T-helper 2 cell treated with Interferon-gamma antibody and Interleukin-4, amounts not matched to agents 100 ng/mL and 5 ng/mL, for 36 hours (primary cell): ENCODE measurements around the gene NOL11. TPM values are rescaled to one million over a fixed set of nuclear protein-coding genes. Genes with fewer than 3 reads are reported as not detected.
"Not testable (repeated sequence)": the region's sequence is repeated elsewhere in the genome, so short reads cannot be mapped to it uniquely, and the experiment has no call there.

Experiments
- intact Hi-C: fragments of 100-400 bp; cut with micrococcal nuclease; formaldehyde crosslinking; loops from one replicate; pipeline ENCODE4 v1.15.1; 2023
- total RNA-seq: library from RNA; stranded (reverse); gene quantifications from 2 replicates; pipeline ENCODE4 v1.2.3, GENCODE V29; 2022

NOL11 gene
- total RNA-seq, 1 donor from 2014 or later = 71.2 TPM

DNA sequence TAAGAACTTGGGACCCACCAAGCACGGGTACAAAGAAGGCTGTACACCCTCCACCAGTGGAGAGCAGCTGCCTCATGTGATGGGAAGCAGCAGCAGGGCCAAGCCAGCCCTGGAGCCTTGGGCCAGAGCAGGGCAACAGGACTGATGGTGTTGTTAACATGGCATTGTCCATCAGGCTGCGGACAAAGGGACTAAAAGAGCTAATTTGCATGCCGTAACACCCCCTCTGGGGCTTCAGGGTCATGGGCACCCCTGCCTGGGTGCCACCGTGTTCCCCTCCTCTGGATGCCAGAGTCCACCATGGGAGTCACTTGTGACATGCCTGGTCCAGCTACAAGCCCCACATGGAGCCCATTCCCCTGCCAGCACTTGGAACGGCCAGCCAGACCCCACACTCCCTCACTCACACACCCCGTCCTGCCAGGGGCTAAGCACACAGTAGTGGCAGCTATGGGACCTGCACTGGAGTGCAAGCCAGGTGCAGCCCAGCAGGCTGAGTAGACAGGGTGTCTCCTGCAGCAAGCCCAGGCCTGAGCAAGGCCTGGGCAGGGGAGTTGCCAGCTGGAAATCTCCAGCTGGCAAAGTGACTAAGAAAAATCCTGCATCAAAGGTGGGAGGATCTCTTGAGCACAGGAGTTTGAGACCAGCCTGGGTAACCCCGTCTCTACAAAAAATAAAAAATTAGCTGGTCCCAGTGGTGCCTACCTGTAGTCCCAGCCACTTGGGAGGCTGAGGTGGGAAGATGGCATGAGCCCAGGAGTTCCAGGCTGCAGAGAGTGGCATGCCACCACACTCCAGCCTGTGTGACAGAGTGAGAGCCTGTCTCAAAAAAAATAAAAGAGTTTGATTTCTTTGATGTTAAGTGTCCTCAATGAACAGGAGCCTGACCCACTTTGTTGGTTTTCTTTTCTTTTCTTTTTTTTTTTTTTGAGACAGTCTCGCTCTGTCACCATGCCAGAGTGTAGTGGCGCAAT is 33.7 kb downstream of the NOL11 start:
- intact Hi-C loops = no loop called here

DNA sequence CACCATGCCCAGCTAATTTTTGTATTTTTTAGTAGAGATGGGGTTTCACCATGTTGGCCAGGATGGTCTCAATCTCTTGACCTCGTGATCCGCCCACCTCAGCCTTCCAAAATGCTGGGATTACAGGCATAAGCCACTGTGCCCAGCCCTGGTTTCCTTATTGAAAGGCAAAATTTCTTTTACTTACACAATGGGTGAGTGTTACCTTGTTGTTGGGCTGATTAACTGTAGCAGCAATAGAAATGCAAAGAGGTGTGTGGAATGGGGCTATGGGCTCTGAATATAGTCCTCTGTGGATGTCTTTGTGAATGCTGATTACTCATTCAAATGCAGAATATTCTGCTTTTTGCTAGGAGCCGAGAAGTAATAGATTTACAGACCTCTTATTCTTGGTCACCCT is 34.4 kb downstream of the NOL11 start:
- intact Hi-C loops = not testable (repeated sequence)

DNA sequence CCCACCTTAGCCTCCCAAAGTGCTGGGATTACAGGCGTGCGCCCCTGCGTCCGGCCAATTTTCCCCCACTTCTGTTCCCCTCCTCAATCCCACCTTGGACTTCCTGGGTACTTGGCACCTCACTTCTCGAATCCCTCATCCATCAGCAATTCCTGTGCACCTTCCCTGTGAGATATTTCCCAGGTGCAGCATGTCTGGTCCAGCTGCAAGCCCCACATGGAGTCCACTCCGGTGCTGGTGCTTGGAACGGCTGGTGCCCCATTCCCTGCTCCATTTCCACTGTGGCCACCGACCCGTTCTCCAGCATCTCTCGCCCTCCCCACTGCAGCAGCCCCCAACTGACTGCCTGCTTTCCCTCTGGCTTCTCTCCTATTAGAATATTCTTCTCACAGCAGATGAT is 35.3 kb downstream of the NOL11 start:
- intact Hi-C loops = no loop called here

DNA sequence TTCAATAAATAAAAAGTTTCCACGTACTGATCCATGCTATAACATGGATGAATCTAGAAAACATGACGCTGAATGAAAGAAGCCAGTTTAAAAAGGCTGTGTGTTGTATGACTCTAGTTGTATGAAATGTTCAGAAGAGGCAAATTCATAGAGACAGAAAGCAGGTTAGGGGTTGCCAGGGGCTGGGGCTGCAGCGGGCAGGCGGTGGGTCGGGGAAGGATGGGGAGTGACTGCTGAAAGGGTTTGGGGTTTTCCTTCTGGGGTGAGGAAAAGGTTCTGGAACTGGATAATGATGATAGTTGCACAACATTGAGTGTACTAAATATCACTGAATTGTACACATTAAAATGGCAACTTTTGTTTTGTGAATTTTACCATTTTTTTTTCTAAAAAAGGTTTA is 36.3 kb downstream of the NOL11 start:
- intact Hi-C loops = no loop called here

DNA sequence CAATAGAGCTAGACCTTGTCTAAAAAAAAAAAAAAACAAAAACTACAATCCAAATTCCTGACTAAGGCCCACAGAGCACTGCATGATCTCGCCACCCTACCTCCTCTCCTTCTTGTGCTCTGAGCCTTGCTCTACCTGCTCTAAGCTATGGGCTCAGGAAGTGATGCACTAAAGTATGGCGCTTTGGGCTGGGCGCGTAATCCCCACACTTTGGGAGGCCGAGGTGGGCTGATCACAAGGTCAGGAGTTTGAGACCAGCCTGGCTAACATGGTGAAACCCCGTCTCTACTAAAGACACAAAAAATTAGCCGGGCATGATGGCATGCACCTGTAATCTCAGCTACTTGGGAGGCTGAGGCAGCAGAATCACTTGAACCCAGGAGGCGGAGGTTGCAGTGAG is 37.0 kb downstream of the NOL11 start:
- intact Hi-C loops = not testable (repeated sequence)

DNA sequence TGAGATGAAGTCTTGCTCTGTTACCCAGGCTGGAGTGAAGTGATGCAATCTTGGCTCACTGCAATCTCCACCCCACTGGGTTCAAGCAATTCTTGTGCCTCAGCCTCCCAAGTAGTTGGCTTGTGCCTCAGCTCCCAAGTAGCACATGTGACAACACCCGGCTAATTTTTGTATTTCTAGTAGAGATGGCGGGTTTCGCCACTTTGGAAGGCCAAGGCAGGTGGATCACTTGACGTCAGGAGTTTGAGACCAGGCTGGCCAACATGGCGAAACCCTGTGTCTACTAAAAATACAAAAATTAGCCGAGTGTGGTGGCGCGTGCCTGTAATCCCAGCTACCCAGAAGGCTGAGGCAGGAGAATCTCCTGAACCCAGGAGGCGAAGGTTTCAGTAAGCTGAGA is 39.0 kb downstream of the NOL11 start:
- intact Hi-C loops = not testable (repeated sequence)

DNA sequence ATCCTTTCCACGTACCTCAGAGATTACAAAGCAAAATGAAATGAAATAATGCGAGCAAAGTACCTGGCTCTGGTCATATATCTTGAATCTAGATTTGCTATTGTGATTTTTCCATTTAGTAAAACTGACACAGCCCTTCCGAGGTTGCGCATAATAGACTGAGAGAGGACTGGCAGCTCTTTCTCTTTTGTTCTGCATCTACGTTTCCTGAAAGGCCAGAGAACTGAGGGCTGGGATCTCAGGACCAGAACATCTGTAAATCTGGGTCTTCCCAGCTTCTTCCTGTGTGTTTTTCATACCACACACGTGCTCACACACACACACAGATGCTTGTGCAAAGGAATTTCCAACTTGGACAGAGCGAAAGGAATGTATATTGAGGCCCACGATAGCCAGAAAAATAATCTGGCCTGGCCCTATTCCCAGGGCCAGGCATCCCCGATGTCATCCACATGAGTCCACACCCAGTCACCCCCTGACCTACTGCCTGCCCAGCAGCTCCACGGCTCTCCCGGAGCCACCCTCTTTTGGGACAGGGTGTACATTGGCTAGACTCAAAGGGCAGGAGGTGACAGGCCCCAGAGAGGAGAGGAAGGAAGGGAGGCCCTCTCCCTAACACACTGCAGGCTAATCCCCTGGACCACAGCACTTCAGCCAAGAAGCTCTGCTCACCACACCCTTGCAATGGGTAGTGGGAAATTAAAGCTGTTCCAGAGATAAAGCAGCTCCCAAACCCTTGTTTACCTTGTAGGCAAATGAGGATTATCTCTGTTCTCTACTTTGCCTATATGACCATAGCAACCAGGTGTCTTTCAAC is 41.8 kb downstream of the NOL11 start:
- intact Hi-C loops = no loop called here

DNA sequence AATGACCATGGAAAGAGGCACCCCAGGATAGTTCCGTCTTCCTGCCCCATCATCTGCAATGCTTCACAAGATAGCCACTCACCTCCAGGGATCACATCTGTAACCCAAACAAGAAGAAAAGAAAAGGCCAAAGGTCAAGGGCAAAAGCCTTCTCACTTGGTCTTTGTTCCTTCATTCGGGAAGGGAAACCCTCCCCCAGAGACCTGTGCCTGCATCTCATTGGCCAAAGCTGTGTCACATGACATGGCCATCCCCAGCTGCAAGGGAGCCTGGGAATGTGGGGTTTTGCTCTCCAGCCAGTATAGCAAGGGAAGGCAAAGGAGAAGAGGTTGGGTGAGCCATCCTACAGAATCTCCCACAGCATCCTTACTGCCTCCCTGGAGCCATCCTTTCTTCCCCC is 47.9 kb downstream of the NOL11 start:
- intact Hi-C loops = no loop called here

DNA sequence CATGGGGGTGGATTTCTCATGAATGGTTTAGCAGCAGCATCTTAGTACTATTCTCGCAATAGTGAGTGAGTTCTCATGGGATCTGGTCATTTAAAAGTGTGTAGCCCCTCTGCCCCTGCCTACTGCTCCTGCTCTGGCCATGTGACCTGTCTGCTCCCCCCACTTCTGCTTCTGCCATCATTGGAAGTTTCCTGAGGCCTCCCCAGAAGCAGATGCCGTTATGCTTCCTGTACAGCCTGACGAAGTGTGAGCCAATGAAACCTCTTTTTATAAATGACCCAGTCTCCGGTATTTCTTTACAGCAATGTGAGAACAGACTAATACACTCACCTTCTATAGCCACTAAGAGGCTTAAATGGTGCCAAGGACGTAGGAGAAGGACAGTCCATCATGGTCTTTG is 51.5 kb downstream of the NOL11 start:
- intact Hi-C loops = no loop called here

DNA sequence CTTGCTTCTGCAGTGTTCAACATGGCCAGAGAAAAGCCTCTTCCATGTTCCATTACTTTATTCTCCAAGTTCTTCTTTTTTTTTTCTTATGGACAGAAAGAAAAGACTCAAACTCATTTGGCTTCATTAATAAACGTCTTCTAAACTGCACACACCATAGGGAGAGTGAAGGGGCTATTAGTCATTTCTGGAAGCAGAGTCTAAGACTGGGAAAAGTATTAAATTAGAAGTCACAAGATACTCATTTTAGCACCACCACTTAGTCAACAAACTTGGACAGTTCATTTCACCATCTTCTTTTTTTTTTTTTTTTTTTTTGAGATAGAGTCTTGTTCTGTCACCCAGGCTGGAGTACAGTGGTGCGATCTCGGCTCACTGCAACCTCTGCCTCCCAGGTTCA is 52.8 kb downstream of the NOL11 start:
- intact Hi-C loops = no loop called here

DNA sequence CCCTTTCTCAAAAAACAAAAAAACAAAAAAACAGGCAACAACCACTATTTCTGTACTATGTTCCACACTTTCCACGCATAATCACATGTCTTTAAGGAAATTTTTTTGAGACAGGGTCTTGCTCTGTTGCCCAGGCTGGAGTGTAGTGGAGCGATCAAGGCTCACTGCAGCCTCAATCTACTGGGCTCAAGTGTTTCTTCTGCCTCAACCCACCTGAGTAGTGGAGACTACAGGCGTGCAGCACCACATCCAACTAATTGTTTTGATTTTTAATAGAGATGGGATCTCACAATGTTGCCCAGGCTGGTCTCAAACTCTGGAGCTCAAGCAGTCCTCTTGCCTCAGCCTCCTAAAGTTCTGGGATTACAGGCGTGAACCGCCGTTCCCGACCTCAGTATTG is 54.9 kb downstream of the NOL11 start:
- intact Hi-C loops = no loop called here

DNA sequence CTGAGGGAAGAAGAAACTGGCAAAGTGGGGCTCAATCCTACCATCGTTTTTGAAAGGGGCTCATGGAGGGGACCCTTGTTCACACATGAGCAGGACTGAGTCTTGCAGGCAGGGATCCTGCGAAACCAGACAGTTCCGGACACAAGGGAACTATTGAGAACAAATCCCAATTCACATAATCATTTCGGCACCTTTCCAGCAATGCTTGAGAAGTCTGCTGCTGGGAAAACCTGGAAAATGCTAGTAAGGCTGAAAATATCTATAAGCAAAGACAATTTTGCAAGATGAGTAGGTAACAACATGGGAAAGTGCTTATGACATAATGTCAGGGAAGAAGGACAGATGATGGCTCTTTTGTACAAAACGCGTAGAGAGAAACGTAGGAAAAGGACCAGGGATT is 55.5 kb downstream of the NOL11 start:
- intact Hi-C loops = no loop called here

DNA sequence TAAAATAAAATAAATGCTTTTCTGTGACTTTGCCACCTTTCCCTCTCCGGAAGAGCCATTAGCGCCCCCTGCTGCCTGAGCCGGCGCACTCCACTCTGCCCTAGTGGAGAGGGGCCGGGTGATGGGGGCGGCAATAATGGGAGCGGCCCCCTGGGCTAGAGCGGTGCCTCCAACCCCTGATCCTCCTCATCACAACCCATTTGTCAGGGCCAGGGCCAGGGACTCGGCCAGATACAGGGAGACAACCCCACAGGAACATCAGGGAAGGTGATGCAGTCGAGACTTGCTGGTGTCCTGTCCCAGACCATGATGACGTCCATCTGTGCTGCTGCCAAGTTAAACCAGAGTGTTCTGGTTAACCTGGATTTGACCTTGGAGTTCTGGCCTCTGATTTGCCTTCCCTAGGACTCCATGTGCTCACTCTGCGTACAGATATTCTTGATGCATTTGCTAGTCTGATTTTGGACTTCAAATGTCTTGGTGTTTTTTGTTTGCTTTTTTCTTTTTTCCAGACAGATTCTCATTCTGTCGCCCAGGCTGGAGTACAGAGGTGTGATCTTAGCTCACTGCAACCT is 61.4 kb downstream of the NOL11 start:
- intact Hi-C loops = no loop called here

DNA sequence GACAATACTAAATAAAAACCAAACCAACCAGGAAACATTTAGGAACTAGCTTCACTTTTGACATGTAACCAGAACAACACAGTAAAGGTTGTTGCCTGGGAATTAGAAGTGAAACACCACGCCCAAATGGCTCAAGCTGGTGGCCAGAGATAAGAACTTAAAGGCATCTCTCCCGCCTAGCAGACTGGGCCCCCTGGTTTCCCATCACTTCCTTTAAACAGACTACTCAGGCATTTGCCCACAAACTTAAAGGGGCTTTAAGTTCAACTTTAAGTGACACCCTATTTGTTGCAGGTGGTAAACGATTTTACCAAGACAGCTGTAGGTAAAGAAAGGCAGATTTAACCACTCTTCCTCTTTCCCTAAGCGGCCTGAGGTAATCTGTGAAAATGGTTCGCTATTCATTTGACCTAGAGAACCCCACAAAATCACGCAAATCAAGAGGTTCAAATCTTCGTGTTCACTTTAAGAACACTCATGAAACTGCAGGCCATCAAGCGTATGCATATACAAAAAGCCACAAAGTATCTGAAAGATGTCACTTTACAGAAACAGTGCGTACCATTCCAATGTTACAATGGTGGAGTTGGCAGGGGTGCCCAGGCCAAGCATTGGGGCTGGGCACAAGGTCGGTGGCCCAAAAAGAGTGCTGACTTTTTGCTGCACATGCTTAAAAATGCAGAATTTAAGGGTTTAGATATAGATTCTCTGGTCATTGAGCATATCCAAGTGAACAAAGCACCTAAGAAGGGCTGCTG is 66.8 kb downstream of the NOL11 start:
- intact Hi-C loops = no loop called here

DNA sequence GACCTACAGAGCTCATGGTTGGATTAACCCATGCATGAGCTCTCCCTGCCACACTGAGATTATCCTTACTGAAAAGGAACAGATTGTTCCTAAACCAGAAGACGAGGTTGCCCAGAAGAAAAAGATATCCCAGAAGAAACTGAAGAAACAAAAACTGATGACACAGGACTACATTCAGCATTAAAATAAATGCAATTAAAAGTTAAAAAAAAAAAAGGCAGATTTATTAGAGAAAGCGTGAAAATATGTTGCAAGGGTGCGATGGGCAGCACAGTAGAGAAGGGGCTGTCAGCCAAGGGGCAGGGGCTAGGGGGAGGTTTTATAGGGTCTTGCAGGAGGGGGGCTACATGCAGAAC is 67.4 kb downstream of the NOL11 start:
- intact Hi-C loops = no loop called here

DNA sequence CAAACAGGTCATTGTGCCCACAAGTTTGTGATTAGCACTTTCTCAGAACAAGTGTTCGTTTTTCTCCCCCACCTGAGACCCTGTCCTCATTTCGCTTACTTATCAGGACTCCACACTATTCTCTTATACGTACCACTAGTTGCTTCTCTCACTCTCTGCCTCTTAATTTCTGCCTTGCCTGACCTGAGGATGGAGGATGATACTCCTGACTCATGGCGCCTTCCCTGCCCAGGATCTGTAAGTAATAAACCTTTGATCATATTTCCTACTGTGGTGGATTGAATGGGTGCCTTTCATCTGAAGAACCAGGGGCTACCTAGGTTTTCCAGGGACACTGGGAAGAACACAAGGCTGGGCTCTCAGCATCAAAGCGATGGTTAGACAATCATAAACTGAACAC is 67.8 kb downstream of the NOL11 start:
- intact Hi-C loops = no loop called here

Other genes starting within 250 kb of the NOL11 start
- 102 and 105 TPM in 2 replicates for gene BPTF, start 107.6 kb downstream of the NOL11 start, total RNA-seq